Measurements from ENCODE around the gene SEC14L1. TPM values are rescaled to one million over a fixed set of nuclear protein-coding genes. Genes with fewer than 3 reads are reported as not detected.

Gene SEC14L1
- total RNA-seq, 1 experiment from 2014 or later: 48.1 TPM

GRCh38 chr17:77111934-77112296, 28.9 kb upstream of the SEC14L1 start:
- in situ Hi-C loops (cut with HindIII; ENCODE audit: low sequenced_read_pairs): no loop called here
- DNase-seq (ENCODE audit: low spot score): no peak

DNA sequence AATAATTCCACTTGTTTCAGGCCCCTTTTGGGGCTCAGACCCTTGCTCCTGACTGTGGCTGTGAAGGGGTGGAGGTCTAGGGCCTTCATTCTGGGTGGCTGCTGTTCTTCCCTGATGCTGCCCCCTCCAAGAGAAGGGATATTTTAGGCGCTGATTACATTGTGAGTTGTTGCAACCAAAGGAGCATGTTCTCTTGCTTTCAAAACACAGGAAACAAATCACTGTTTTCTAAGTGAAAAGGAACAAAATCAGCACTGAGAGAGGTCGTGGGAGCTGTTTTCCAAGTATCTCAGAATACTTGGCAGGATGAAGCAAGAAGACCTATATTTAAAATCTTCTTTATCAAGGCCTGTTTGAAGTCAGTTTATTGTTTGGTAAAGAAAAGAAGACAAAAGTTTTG, 25.3 kb upstream of the SEC14L1 start:
- in situ Hi-C loops (cut with HindIII; ENCODE audit: low sequenced_read_pairs): no loop called here
- no peak for DNase-seq (ENCODE audit: low spot score)

GRCh38 chr17:77115947-77116346, 24.8 kb upstream of the SEC14L1 start:
- in situ Hi-C loops (cut with HindIII; ENCODE audit: low sequenced_read_pairs): no loop called here

GRCh38 chr17:77116371-77116860, 24.4 kb upstream of the SEC14L1 start:
- in situ Hi-C loops (cut with HindIII; ENCODE audit: low sequenced_read_pairs): no loop called here

More at GRCh38 chr17:77115947-77116346, 24.8 kb upstream of the SEC14L1 start:
- no peak for DNase-seq (ENCODE audit: low spot score)

DNA sequence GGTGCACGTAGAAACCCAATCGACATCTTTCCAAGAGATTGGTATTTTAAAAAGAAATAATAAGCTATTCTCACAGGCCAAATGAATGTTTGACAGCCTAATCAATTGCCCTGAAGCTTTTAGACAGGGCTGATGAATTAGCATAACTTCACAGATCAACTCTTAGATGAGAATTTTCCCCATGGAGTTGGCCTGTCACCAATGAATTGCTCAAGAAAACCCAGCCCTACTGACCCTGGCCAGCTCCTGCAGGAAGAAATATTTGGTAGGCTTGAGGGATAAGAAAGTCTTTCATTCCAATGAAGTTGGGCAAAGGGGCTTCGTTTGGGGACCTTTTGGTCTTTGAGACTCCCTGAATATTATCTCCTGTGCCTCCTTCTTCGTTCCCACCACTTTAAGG, 23.4 kb upstream of the SEC14L1 start:
- DNase-seq (ENCODE audit: low spot score): no peak
- in situ Hi-C loops (cut with HindIII; ENCODE audit: low sequenced_read_pairs): no loop called here

More at GRCh38 chr17:77116371-77116860, 24.4 kb upstream of the SEC14L1 start:
- no peak for DNase-seq (ENCODE audit: low spot score)

DNA sequence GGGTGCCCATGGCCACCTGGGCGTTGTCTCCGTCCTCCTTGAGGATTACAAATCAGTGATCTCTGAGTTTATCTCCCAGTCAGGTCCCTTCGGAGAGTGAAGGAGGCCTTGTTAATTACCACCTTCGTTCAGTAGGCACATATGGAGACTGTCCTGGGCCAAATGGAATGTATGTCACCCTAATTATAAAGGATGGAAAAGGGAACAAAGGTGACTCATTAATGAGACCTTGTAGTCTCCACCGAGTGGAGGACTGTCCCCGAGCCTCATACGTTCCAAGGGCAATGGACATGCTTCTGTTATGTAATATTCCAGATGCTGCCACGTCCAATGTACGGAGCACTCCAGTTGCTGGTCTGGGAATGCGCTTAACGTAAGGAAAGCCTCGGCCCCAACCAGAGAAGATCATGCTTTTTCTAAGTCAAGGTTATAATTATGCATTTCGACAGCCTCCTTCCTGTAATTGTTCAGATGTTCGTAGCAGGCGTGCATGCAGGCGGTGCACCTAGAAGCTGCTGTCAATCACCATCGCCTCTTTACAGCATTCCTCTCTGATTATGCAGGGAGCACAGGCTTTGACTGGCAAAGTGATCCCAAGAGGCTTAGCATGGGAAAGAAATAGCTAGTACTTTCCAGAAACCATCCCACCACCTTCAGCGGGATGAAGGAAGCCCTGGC, 22.4 kb upstream of the SEC14L1 start:
- in situ Hi-C loops (cut with HindIII; ENCODE audit: low sequenced_read_pairs): no loop called here
- DNase-seq (ENCODE audit: low spot score): no peak

DNA sequence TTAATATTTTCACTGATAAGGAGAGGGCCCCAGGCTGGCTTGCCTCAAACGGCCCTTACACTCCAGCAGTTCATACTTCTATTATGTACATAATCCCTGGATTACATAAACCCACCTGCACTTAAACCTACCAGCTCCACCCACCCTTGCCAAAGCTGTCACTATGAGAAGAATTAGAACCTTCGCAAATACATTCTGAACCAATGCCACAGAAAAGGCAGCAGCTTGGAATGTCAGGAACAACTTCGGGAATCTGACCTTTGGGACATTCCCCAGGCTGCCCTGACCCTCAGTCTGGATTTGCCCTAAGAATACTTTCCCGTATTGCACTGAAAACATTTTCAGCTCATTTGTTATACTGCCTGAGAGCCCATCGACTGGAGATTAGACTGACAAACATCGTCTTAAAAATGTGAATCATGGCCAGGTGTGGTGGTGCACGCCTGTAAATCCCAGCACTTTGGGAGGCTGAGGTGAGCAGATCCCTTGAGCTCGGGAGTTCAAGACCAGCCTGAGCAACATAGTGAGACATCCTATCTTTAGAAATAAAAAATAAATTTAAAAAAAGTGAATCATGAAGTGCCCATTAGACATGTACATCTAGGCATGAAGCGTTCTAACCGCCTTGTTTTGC, 21.0 kb upstream of the SEC14L1 start:
- no peak for DNase-seq (ENCODE audit: low spot score)
- in situ Hi-C loops (cut with HindIII; ENCODE audit: low sequenced_read_pairs): no loop called here

DNA sequence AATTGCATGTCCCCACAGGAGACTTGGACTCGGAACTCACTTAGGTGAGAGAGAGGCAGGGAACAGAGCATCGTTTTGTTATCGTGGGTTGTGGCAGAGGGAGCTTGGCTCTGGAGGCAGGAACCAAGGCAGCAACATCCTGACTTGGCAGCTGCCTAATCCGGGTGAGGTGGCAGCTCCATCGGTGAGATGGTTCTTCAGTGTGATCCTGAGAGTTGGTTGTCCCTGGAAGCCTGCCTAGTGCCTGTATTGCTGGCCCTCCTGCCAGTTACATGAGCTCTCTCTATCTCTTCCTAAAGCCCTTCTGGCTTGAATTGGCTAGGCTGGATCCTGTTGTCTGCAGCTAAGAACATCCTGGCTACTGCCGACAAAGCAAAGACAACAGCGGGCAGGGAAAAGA, 19.9 kb upstream of the SEC14L1 start:
- in situ Hi-C loops (cut with HindIII; ENCODE audit: low sequenced_read_pairs): no loop called here
- DNase-seq (ENCODE audit: low spot score): peak; percentile 99

- no peak for DNase-seq (ENCODE audit: low spot score)
Observed at GRCh38 chr17:77124192-77124889, 16.4 kb upstream of the SEC14L1 start.

GRCh38 chr17:77125432-77125901, 15.3 kb upstream of the SEC14L1 start:
- DNase-seq (ENCODE audit: low spot score): no peak
- in situ Hi-C loops (cut with HindIII; ENCODE audit: low sequenced_read_pairs): no loop called here

More at GRCh38 chr17:77124192-77124889, 16.4 kb upstream of the SEC14L1 start:
- in situ Hi-C loops (cut with HindIII; ENCODE audit: low sequenced_read_pairs): no loop called here

DNA sequence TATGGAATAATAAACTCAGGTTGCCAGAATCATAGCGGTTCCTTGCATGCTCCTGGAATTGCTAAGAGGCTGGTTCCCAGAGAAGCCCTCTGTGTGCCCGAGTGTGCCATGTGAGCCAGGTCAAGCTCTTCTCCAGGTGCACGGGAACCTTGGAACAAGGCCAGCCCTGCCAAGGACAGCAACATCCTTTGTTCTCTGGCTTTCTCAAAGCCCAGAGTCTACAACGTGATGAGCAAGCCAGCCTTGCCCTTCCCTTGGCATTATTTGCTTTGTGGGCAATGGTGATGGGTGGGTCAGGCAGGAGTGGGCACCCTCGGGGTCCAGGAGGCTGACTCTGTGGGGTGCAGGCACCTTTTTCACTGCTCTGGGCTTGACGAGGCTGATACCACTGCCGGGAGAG, 14.2 kb upstream of the SEC14L1 start:
- in situ Hi-C loops (cut with HindIII; ENCODE audit: low sequenced_read_pairs): no loop called here
- DNase-seq (ENCODE audit: low spot score): no peak

GRCh38 chr17:77127735-77128361, 12.9 kb upstream of the SEC14L1 start:
- in situ Hi-C loops (cut with HindIII; ENCODE audit: low sequenced_read_pairs): no loop called here
- DNase-seq (ENCODE audit: low spot score): peak; percentile 64

DNA sequence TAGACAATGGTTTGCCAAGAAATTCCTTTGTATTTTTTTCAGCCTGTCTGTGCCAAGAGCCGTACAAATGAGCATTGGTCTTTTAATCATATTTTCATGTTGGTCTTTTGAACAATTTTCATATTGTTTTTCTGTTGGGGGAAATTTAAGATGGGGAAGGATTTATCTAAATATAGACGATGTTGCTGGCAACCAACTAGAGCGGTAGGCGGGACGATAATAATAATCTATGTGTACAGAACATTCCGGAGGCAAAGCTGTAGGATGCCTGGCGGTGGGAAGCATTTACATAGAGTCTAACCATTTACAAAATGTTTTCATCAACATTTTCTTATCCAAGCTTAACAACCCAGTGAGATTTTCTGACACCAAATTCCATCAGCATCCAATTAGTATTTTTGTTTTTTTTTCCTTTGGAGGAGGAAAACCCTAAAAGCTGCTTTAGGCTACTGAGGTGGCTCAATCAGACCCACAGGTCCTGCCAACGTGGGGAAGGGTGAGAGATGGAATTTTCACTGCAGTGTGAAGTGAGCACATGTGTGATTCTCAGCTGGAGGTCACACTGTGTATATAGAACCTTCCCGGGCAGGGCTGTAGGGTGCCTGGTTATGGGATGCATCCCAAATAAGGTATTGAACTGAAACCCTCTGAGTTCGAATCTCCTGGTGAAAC, 11.7 kb upstream of the SEC14L1 start:
- peak; percentile 57 for DNase-seq (ENCODE audit: low spot score)
- in situ Hi-C loops (cut with HindIII; ENCODE audit: low sequenced_read_pairs): no loop called here

DNA sequence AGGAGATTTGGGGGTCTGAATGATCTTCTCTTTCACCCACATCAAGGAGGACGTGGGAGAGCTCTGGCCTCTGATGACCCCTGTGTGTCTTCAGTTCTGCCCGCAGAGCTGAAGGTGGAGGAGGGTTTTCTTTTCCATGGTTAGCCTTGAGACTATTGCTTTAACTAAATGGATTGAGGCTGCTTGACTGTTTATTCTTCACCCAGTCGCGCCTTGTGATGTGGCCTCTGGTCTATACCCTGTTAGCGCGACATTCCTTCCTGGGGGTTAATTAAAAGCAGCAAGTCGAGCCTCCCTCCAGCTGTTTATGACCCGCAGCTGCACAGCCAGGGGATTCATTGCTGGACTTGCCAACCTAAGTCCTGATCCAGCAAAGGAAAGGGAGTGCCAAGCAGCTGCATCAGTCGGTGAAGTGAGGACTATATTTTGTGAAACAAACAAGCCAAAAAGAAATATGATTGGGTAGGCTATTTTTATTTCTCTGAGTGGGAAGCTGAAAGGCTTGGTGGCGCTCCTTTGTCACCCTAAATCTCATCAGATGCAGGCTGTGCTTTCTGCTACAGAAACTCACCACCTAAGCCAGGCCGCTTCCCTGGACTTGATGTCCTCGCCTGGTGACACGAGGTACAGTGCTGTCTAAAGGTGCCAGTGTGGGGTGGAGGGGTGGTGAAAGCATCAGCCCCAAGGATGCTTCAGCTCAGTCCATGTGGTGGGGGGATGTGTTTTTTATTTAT, 11.0 kb upstream of the SEC14L1 start:
- DNase-seq (ENCODE audit: low spot score): no peak
- in situ Hi-C loops (cut with HindIII; ENCODE audit: low sequenced_read_pairs): no loop called here

DNA sequence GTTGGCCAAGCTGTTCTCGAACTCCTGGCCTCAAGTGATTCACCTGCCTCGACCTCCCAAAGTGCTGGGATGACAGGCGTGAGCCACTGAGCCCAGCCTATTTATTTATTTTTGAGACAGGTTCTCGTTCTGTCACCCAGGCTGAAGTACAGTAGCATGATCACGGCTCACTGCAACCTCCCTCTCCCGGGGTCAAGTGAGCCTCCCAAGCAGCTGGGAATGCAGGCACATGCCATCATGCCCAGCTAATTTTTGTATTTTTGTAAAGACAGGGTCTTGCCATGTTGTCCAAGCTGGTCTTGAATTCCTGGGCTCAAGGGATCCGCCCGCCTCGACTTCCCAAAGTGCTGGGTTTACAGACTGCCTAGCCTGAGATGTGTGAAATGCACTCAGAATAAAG, 10.2 kb upstream of the SEC14L1 start:
- DNase-seq (ENCODE audit: low spot score): no peak
- in situ Hi-C loops (cut with HindIII; ENCODE audit: low sequenced_read_pairs): no loop called here

- peak; percentile 36 for DNase-seq (ENCODE audit: low spot score)
- in situ Hi-C loops (cut with HindIII; ENCODE audit: low sequenced_read_pairs): no loop called here
Observed at GRCh38 chr17:77131904-77132303, 8.9 kb upstream of the SEC14L1 start.

DNA sequence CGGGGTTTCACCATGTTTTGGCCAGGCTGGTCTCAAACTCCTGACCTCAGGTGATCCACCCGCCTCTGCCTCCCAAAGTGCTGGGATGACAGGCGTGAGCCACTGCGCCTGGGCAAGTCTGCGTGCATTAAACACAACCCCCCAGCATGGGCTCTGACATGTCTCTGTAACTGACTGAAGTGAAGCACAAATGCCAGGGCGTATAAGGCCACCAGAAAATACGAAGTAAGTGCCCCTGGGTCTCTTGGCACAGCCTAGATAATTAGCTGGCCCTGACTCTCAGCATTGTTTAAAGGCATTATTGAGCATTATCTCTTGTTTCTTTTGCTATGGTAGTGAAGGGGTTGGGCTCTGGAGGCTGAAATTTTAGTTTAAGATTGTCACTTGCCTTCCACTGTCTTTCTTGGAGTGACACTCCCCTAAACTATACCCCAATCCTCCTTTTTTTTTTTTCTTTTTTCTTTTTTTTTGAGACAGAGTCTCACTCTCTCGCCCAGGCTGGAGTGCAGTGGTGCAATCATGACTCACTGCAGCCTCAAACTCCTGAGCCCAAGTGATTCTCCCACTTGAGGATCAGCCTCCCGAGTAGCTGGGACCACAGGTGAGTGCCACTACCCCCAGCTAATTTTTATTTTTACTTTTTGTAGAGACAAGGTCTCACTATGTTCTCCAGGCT, 8.2 kb upstream of the SEC14L1 start:
- no peak for DNase-seq (ENCODE audit: low spot score)
- in situ Hi-C loops (cut with HindIII; ENCODE audit: low sequenced_read_pairs): no loop called here

- no peak for DNase-seq (ENCODE audit: low spot score)
- in situ Hi-C loops (cut with HindIII; ENCODE audit: low sequenced_read_pairs): no loop called here
Observed at GRCh38 chr17:77133087-77133638, 7.6 kb upstream of the SEC14L1 start.
